ENCODE measurements around the gene TULP1. TPM values are rescaled to one million over a fixed set of nuclear protein-coding genes. Genes with fewer than 3 reads are reported as not detected.

TULP1 gene
- polyA plus RNA-seq, 1 donor, result 1.2 TPM

DNA sequence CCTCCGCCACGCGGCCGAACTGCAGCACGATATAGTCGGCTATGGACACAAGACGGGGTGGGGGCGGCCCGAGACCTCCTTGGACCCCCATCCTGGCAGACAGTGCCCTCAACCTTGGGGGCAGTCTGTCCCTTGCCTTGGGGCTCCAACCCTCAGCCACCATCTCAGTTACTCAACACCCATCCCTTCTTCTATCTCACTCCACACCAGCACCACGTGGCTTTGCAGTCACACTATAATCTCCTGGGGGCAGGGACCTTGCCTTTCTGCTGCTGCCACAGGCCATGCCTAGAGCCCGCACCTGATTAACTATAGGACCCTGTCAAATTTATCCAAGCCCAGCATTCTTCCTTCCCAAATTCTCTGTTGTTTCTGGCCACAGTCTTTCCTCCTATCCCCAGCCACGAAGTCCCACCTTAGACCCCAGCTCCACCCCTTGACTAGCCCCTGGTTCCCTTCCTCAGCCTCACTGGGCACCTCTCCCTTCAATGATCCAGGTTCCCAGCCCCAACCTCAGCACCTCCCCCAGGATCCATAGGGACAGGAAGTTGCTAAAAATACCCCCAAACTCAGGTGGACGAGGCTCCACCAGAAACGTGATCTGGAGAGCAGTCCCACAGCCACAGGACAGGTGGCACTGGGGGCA is 14.2 kb downstream of the TULP1 start:
- peaks cover 30% of the 10 kb centered on the region for H3K4me1 ChIP-seq (ENCODE audit: control insufficient read depth, insufficient read depth, low read length)
- H3K9me3 ChIP-seq (ENCODE audit: control insufficient read depth, low read depth, low read length), result peaks cover 5% of the 10 kb centered on the region
- peaks cover 17% of the 10 kb centered on the region for H3K27me3 ChIP-seq (ENCODE audit: control insufficient read depth, insufficient read depth, low read length)
- no peaks in the 10 kb centered on the region for H3K36me3 ChIP-seq (ENCODE audit: control insufficient read depth, insufficient read depth, low read length)
- peak overlapping the region; percentile 74 for H3K27ac ChIP-seq (ENCODE audit: low read length)
- H3K4me3 ChIP-seq (ENCODE audit: low read length), result peak overlapping the region; percentile 53
- peak in 1 of 2 donors; percentile 68 for DNase-seq
- WGBS (ENCODE audit: insufficient coverage, low lambda C conversion rate), result no CpG with 5 or more reads among the region's 14 CpGs

DNA sequence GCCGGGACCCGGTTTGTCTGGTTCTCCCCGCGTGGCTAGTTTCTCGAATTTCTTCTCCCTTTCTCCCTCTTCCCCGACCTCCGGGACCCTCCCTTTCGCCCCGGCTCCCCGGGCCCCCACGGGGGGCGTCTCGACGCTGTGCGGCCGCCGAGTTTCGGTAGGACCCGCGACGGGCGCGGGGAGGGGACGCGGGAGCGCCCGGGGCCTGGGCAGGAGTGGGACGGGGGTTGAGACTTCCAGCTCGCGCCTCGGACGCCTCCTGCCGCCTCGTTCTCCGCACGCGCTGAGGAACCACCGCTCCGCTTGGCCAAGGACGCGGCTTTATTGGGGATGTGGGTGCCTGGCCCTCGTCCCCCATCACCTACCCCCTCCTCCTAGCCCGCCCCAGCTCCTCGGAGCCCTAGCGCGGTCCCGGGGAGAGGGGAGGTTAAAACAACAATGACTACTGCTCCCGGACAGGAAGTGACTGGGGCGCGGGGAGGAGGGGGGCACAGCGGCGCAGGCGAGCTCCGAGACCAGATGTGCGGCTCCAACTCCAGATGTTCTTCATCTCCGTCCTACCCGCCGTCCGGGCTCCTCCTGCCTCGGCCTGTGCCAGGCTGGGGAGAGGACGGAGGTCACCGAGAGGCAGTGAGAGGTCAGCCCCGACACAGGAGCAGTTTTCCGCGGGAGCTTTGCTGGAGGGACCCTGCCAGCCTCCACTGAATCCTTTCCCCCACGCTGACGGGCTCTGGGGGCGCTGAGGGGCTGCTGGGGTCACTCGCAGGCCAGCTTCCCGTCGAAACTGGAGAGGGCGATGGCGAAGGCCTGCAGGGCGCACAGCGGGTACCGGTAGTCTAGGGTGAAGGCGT is 14.9 kb downstream of the TULP1 start:
- no CpG with 5 or more reads among the region's 77 CpGs for WGBS (ENCODE audit: insufficient coverage, low lambda C conversion rate)
- peak overlapping the region; percentile 53 for H3K4me3 ChIP-seq (ENCODE audit: low read length)

DNA sequence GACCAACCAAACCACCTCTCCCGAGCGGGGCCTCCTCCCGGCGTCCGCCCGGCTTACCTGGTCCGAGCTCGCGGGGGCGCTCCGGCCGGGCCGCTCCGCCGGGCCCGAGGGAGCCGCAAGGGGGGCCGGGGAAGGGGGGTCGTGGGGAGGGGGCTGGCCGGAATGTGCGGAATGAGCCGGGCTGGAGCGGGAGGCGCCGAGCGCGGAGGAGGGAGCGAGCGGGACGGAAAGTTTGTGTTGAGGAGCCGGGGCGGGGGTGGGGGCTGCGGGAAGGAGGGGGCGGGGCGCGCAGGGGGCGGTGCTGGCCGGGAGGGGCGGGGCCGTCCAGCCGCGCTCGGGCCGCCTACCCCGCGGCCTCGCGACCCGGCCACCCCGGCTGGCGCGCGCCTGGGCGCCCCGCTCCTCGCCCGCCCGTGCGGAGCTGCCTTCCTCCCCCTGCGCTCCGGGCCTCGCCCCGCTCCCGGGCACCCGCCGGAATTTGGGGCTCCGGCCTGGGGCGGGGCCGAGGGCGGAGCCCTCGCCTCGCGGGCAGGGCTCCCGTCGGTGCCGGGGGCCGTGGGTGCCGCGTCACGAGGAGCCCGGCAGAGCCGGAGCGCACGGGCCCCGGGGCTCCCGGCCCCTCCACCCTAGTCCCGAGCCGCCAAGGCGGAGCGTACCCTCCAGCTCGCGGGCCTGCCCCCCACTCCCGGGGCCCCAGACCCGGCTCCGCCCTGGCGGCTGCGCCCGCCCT is 15.7 kb downstream of the TULP1 start, which contains the start of gene TEAD3:
Gene TEAD3 (minus strand): TSS at position 239 of the 730 bp plus-strand sequence.
- Histone ChIP-seq H3K9me3 (ENCODE audit: control insufficient read depth, low read depth, low read length) (peaks cover 5% of the 10 kb centered on the region), H3K27ac (ENCODE audit: low read length) (peak within 1 kb of the TSS; percentile 87), H3K4me1 (ENCODE audit: control insufficient read depth, insufficient read depth, low read length) (peaks cover 45% of the 10 kb centered on the region), H3K27me3 (ENCODE audit: control insufficient read depth, insufficient read depth, low read length) (peaks cover 13% of the 10 kb centered on the region), H3K36me3 (ENCODE audit: control insufficient read depth, insufficient read depth, low read length) (peaks cover 3% of the 10 kb centered on the region), H3K4me3 (ENCODE audit: low read length) (peak within 1 kb of the TSS; percentile 82)
- no CpG with 5 or more reads among the region's 98 CpGs for WGBS (ENCODE audit: insufficient coverage, low lambda C conversion rate)
- peak; percentile 59 to 81 for DNase-seq

More for the DNA sequence above, 14.9 kb downstream of the TULP1 start:
- Histone ChIP-seq H3K4me1 (ENCODE audit: control insufficient read depth, insufficient read depth, low read length) (peaks cover 37% of the 10 kb centered on the region), H3K27me3 (ENCODE audit: control insufficient read depth, insufficient read depth, low read length) (peaks cover 14% of the 10 kb centered on the region), H3K9me3 (ENCODE audit: control insufficient read depth, low read depth, low read length) (peaks cover 5% of the 10 kb centered on the region), H3K27ac (ENCODE audit: low read length) (peak overlapping the region; percentile 74), H3K36me3 (ENCODE audit: control insufficient read depth, insufficient read depth, low read length) (peaks cover 3% of the 10 kb centered on the region)
- peak; percentile 56 to 78 for DNase-seq

DNA sequence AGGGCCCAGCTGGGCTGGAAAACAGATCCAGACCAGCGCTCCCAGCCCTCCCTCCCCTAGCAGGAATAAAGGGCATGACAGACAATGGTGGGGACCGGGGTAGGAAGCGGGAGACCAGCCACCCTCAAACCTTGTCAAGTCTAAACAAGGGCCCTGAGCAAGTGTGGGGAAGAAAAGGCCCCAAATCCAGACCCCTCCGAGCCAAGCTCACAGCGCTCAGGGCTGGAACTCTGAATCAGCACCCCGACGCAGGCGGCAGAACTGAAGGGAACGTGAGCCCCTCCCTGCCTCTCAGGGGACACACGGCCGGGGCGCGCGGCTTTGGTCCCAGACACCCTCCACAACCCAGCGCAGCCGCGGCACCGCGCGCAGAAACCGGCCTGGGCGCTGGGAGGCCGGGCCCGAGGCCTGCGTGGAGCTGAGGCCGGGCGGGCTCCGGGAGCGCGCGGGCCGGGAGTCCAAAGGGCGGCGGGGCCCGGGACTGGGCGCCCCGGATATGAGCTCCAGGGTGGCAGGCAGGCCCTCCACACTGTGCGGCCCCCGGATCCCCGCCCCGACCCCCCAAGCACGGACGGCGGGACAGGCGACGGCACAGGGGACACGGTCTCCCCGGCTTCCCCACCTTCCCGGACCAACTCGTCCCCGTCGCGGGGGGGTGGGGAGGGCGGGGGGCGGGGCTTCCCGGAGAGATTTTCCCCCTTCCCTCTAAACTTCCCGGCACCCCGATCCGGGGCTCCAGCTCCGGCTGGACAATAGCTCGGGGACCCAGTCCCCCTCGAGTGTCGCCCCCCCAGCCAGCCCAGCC is 16.5 kb downstream of the TULP1 start:
- Histone ChIP-seq H3K4me3 (ENCODE audit: low read length) (peak overlapping the region; percentile 82), H3K4me1 (ENCODE audit: control insufficient read depth, insufficient read depth, low read length) (peaks cover 53% of the 10 kb centered on the region), H3K36me3 (ENCODE audit: control insufficient read depth, insufficient read depth, low read length) (peaks cover 3% of the 10 kb centered on the region), H3K27ac (ENCODE audit: low read length) (peak overlapping the region; percentile 87), H3K27me3 (ENCODE audit: control insufficient read depth, insufficient read depth, low read length) (peaks cover 13% of the 10 kb centered on the region), H3K9me3 (ENCODE audit: control insufficient read depth, low read depth, low read length) (peaks cover 5% of the 10 kb centered on the region)
- DNase-seq, result peak; percentile 55 to 85
- no CpG with 5 or more reads among the region's 63 CpGs for WGBS (ENCODE audit: insufficient coverage, low lambda C conversion rate)

DNA sequence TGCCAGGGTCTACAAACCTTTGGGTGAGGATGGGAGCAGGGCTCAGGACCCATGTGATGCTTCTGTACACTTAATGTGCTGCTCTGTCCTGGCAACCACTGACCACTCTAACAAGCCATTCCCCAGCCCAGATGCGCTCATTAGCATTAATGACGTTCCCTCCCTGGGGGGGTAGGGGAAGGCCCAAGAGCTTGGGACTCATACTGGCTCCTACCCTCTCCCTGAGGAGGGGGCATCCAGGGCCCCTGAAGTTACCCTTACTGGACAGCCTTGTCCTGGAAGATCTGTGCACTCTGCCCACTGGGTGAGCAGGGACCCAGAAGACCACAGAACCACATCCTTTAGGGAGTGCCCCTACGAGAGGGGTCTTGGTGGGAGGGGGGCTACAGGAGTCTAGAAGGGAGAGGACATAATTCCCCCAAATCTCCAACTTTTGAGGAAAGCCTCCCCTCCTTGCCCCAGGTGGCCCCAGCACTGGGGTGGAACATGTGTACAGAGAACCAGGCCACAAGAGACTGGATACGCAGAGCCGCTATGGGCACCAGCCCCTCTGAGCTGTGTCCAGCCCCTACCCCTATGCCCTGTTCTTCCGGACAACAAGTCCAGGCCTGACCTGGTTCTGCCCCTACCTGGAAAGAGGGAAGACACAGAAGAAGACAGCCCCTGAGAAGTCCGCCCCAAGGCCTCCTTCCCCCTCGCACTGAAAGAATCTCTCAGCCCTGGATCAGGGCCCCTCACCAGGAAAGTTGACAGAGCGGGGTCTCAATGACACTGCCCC is 17.2 kb downstream of the TULP1 start:
- no peak for DNase-seq
- no CpG with 5 or more reads among the region's 9 CpGs for WGBS (ENCODE audit: insufficient coverage, low lambda C conversion rate)
- H3K9me3 ChIP-seq (ENCODE audit: control insufficient read depth, low read depth, low read length), result peaks cover 5% of the 10 kb centered on the region
- peak overlapping the region; percentile 87 for H3K27ac ChIP-seq (ENCODE audit: low read length)
- peaks cover 13% of the 10 kb centered on the region for H3K27me3 ChIP-seq (ENCODE audit: control insufficient read depth, insufficient read depth, low read length)
- peaks cover 60% of the 10 kb centered on the region for H3K4me1 ChIP-seq (ENCODE audit: control insufficient read depth, insufficient read depth, low read length)
- H3K4me3 ChIP-seq (ENCODE audit: low read length), result peak overlapping the region; percentile 82
- H3K36me3 ChIP-seq (ENCODE audit: control insufficient read depth, insufficient read depth, low read length), result peaks cover 3% of the 10 kb centered on the region

DNA sequence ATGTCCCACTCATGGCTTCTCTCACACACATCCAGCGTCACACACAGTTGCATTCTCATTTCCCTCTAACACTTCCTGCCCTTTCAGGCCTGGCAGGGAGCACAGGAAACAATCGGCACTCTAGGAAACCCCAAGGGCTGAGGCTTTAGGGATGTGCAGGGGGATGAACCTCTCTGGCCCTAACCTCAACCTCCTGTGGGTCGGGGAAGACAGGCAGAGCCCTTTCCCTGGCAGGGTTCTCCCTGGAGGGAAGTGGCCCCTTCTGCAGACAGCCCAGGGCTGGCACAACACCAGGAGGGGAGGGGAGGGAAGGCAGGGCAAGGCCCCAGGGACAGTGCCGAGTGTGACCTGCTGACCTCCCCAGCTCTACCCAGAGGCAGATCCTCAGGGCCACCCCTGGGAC is 18.5 kb downstream of the TULP1 start:
- WGBS (ENCODE audit: insufficient coverage, low lambda C conversion rate), result 57% methylated on average over 1 of the region's 4 CpGs
- Histone ChIP-seq H3K9me3 (ENCODE audit: control insufficient read depth, low read depth, low read length) (peaks cover 5% of the 10 kb centered on the region), H3K4me3 (ENCODE audit: low read length) (no peak overlapping the region), H3K36me3 (ENCODE audit: control insufficient read depth, insufficient read depth, low read length) (peaks cover 3% of the 10 kb centered on the region), H3K27ac (ENCODE audit: low read length) (no peak overlapping the region), H3K27me3 (ENCODE audit: control insufficient read depth, insufficient read depth, low read length) (peaks cover 13% of the 10 kb centered on the region), H3K4me1 (ENCODE audit: control insufficient read depth, insufficient read depth, low read length) (peaks cover 70% of the 10 kb centered on the region)
- DNase-seq, result no peak

DNA sequence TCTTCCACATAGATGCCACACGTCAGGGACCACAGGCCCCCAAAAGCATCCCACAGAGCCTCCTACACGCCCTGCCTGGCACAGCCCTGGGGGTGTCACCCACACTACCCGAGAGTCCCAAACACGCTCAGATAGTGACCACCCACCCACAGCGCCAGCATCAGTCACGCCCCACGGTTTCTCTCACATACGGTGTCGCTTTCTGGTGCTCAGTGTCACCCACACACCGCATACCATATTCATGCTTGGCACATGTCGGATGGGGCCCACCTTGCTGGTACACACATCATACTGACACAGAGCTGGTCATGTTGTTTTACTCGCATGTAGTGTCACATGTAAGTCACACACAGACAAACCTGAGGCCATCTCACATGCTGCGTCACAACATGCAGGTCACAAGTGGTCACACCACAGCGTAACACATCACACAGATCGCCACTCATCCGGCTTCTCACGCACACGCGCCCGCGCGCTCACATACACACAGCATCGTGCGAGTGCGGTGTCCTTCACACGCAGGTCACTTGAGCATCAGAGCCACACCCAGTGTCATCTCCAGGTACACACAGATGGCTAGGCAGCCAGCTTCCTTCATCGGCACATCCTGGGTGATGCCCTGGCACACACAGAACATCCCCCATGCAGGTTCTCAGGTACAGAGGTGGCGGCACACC is 19.3 kb downstream of the TULP1 start:
- H3K27ac ChIP-seq (ENCODE audit: low read length), result peak overlapping the region; percentile 60
- H3K4me1 ChIP-seq (ENCODE audit: control insufficient read depth, insufficient read depth, low read length), result peaks cover 69% of the 10 kb centered on the region
- H3K4me3 ChIP-seq (ENCODE audit: low read length), result no peak overlapping the region
- WGBS (ENCODE audit: insufficient coverage, low lambda C conversion rate), result no CpG with 5 or more reads among the region's 28 CpGs
- H3K27me3 ChIP-seq (ENCODE audit: control insufficient read depth, insufficient read depth, low read length), result peaks cover 7% of the 10 kb centered on the region
- peaks cover 3% of the 10 kb centered on the region for H3K36me3 ChIP-seq (ENCODE audit: control insufficient read depth, insufficient read depth, low read length)
- DNase-seq, result no peak
- peaks cover 5% of the 10 kb centered on the region for H3K9me3 ChIP-seq (ENCODE audit: control insufficient read depth, low read depth, low read length)

DNA sequence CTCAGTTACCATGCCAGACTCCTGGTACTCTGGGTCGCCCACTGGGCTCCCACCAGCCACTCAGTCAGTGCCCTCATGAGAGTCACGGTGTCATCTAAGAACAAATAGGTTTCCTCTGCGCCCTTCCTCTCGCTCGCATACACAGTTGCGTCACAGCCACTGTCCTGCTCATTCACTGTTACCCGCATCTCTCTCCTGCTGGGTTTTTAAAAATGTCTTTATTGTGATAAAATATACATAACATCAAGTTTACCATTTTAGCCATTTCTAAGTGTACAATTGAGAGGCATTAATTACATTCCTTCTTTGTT is 19.8 kb downstream of the TULP1 start:
- Histone ChIP-seq H3K27ac (ENCODE audit: low read length) (peak overlapping the region; percentile 60), H3K4me1 (ENCODE audit: control insufficient read depth, insufficient read depth, low read length) (peaks cover 71% of the 10 kb centered on the region)
- 73% methylated on average over 5 of the region's 7 CpGs for WGBS (ENCODE audit: insufficient coverage, low lambda C conversion rate)

More for the DNA sequence above, 19.8 kb downstream of the TULP1 start:
- peaks cover 2% of the 10 kb centered on the region for H3K27me3 ChIP-seq (ENCODE audit: control insufficient read depth, insufficient read depth, low read length)
- DNase-seq, result no peak
- H3K9me3 ChIP-seq (ENCODE audit: control insufficient read depth, low read depth, low read length), result peaks cover 1% of the 10 kb centered on the region
- no peak overlapping the region for H3K4me3 ChIP-seq (ENCODE audit: low read length)
- peaks cover 3% of the 10 kb centered on the region for H3K36me3 ChIP-seq (ENCODE audit: control insufficient read depth, insufficient read depth, low read length)
